ENCODE data around the gene ARHGEF17.

The ARHGEF17 gene, protein sequence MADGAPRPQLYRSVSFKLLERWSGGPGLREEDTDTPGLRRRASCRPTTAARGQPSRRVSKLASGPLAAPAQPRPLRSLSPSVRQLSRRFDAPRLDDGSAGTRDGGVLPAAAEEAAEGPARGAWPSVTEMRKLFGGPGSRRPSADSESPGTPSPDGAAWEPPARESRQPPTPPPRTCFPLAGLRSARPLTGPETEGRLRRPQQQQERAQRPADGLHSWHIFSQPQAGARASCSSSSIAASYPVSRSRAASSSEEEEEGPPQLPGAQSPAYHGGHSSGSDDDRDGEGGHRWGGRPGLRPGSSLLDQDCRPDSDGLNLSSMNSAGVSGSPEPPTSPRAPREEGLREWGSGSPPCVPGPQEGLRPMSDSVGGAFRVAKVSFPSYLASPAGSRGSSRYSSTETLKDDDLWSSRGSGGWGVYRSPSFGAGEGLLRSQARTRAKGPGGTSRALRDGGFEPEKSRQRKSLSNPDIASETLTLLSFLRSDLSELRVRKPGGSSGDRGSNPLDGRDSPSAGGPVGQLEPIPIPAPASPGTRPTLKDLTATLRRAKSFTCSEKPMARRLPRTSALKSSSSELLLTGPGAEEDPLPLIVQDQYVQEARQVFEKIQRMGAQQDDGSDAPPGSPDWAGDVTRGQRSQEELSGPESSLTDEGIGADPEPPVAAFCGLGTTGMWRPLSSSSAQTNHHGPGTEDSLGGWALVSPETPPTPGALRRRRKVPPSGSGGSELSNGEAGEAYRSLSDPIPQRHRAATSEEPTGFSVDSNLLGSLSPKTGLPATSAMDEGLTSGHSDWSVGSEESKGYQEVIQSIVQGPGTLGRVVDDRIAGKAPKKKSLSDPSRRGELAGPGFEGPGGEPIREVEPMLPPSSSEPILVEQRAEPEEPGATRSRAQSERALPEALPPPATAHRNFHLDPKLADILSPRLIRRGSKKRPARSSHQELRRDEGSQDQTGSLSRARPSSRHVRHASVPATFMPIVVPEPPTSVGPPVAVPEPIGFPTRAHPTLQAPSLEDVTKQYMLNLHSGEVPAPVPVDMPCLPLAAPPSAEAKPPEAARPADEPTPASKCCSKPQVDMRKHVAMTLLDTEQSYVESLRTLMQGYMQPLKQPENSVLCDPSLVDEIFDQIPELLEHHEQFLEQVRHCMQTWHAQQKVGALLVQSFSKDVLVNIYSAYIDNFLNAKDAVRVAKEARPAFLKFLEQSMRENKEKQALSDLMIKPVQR (N-terminal part only)

DNA sequence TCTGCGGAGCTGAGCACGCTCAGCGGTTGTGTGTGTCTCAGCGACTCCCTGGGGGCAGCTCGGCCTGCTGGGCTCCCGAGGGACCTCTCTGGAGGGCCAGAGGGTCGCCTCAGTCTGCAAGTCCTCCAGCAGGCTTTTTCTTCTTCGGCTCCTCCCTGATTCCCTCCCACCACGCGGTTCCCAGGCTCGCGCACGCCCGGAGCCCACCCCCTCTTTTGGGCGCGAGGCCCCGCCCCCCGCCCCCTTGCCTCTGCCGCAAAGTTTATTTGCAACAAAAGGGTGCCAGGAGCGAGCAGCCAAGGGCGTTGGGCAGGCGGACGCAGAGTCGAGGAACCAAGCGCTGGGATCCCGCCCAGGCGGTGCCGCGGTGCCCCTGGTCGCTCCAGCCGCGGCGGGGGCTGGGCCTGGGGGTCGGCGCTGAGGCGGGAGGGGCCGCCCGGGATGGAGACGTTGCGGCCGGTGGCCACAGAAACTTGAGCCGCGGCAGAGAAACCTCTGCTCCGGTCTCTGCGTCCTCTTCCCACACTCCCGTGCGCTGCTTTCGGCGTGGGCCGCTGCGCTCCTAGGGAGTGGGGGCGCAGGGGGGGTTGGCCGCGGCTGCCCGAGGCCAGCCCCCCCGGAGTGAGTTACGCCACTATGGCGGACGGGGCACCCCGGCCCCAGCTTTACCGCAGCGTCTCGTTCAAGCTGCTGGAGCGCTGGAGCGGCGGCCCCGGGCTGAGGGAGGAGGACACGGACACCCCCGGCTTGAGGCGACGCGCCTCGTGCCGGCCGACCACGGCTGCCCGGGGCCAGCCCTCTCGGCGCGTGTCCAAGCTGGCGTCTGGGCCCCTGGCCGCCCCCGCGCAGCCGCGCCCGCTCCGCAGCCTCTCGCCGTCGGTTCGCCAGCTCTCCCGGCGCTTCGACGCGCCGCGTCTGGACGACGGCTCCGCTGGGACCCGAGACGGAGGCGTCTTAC lies at the start of gene ARHGEF17:
Gene ARHGEF17, plus strand, starts transcription at position 274 of the 958 bp plus-strand sequence. Its CDS starts 363 bp downstream, at position 637.
- TF ChIP-seq, protein P1, sequence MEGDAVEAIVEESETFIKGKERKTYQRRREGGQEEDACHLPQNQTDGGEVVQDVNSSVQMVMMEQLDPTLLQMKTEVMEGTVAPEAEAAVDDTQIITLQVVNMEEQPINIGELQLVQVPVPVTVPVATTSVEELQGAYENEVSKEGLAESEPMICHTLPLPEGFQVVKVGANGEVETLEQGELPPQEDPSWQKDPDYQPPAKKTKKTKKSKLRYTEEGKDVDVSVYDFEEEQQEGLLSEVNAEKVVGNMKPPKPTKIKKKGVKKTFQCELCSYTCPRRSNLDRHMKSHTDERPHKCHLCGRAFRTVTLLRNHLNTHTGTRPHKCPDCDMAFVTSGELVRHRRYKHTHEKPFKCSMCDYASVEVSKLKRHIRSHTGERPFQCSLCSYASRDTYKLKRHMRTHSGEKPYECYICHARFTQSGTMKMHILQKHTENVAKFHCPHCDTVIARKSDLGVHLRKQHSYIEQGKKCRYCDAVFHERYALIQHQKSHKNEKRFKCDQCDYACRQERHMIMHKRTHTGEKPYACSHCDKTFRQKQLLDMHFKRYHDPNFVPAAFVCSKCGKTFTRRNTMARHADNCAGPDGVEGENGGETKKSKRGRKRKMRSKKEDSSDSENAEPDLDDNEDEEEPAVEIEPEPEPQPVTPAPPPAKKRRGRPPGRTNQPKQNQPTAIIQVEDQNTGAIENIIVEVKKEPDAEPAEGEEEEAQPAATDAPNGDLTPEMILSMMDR (IDR thresholded peaks at IDR 0.05): no peak
- Histone ChIP-seq H3K27ac (peak within 1 kb of the TSS; percentile 96 to 99), H3K4me3 (peak within 1 kb of the TSS; percentile 85)
- DNase-seq (ENCODE audit: low spot score): peak; percentile 94

DNA sequence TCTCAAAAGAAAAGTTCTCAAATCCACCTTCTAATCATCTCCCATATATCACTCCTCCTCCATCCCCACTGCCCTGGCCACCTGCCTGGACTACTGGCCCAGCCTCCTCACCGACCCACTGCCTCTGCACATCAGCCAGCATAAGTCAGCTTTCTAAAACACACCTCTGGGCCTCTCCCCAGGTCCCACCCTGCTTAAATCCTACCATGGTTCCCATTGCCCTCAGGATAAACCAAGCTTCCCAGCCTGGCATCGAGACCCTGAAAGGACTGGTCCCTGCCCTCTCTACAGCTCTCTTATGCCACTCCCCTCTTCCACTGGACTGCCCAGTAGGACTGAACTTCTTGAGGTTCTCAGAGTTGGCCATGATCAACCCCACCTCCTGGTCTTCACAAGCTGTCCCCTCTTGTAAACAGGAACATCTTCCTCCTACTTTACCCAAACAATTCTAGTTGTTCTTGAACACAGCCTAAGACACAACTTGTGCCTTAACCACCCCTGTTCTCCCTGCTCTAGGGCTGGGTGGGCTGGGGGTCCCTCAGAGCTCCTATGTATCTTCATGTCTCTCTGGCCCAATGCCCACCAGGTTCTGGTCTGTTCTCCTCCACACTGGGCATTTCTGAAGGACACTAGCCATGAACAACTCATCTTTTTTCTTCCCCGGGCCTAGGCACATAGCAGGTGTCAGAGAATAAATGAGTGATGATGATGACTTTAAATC lies 48.5 kb upstream of the ARHGEF17 start:
- Histone ChIP-seq H3K27ac (peak overlapping the region in 1 of 2 donors; percentile 43), H3K4me3 (no peak overlapping the region)
- DNase-seq (ENCODE audit: low spot score): peak; percentile 14
- TF ChIP-seq, protein P1 (IDR thresholded peaks at IDR 0.05): no peak

DNA sequence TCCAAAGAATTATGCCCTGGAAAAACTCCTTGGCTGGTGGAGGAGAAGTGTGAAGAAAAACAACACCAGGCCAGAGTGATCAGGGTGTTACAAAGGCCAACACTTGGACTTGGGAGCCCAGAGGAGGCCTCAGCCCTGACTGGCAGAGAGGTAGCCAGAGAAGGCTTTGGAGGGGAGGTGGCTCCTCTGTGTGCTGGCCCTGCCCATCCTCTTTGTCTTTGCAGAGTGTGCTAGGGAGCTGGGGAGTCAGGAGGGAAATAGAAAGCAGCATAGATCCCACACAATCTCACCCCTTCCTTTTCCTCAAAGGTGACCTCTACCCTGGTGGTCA lies 48.0 kb upstream of the ARHGEF17 start:
- peak; percentile 43 for DNase-seq (ENCODE audit: low spot score)

DNA sequence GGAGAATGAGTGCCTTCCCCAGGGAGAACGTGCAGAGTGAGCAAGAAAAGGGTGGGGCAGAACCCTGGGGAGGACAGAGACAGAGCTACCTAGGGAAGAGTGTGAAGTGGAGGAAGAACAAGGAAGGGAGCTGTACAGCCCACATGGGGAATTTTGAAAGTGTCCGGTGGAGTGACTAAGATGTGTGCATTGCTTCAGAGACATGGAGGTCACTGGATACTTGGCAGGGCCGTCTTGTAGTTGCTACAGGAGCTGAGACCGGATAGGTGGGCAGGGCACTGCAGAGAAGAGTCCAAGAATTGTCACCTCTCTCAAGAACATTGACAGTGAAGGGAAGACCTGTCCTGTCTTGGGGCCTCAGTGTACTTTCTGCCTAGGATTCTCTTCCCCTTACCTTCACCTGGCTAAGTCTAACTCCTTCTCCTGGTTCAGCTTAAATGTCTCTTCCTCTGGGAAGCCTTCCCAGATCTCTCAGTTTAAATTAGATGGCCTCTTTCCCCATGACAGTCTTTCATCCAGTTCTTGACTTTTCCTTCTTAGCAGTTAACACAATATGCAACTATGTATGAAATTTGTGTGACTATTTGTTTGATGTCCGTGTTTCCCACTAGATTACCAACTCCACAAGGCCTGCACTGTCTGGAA lies 45.1 kb upstream of the ARHGEF17 start:
- Histone ChIP-seq H3K27ac (no peak overlapping the region), H3K4me3 (no peak overlapping the region)
- DNase-seq (ENCODE audit: low spot score): peak; percentile 29
- TF ChIP-seq, protein P1 (IDR thresholded peaks at IDR 0.05): no peak

More for the DNA sequence above, 48.0 kb upstream of the ARHGEF17 start:
- TF ChIP-seq, protein P1 (IDR thresholded peaks at IDR 0.05): no peak
- Histone ChIP-seq H3K4me3 (no peak overlapping the region), H3K27ac (no peak overlapping the region)

DNA sequence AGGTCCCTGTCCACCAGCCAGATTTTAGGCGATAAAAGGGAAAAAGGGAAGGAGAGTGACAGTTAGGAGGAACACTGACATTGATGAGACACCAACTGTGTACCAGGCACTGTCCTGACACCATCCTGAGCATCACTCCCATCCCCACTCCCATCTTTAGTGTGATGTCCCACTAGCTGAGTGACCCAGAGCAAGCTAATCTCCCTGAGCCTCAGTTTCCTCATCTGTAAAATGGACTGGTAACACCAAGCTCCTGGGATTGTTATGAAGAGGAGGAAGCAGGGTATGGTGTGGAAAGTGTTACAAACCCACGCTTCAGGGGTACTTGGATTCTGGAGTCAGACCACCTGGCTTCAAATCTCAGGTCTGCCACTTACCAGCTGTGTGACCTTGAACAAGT lies 44.4 kb upstream of the ARHGEF17 start:
- DNase-seq (ENCODE audit: low spot score): no peak
- H3K27ac ChIP-seq: no peak overlapping the region
- TF ChIP-seq, protein P1 (IDR thresholded peaks at IDR 0.05): no peak
- H3K4me3 ChIP-seq: no peak overlapping the region

All from coronary artery (tissue), 2 donors.